DMS153 (cell line): ENCODE measurements around the gene SERPINB12.

ENCODE experiments used
- DNase-seq: peaks from one replicate; lab custom pipeline; 2025; lab: John Stamatoyannopoulos, UW

Gene SERPINB12

DNA sequence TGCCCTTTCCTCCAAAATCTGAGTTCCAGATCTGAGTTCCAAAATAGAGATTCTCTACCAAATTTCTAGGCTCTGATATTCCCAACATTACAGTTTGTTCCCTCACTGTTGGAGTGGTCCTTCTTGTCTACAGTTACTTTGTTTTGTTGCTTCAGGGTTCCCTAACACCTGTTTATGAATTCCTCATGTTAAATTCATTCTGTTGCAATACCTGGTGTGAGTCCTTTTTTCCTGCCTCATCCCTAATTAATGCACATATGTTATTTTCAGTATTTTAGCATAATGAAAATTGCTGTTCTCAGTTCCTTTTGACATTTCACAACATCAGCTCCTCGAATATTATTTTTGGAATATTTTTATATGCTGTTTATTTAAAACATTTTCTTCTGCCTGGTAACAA is 61.2 kb downstream of the SERPINB12 start:
- DNase-seq = no peak

DNA sequence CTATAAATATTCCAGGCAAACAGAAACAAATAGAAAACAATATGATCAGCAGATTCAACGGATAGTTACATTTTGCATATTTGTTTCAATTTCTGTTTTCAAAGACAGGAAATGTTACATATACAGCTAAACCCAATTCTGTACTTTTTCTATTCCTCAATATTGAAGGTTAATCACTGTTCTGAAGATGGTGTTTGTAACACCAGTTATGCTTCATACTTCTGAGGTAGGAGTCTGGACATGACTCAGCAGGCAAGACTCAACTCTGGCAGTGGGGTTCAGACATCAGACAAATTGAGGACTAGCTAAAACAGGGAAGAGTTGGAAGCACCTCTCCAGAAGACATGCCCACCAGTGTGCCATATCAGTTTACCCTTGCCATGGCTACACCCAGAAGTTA is 61.6 kb downstream of the SERPINB12 start:
- DNase-seq = no peak

DNA sequence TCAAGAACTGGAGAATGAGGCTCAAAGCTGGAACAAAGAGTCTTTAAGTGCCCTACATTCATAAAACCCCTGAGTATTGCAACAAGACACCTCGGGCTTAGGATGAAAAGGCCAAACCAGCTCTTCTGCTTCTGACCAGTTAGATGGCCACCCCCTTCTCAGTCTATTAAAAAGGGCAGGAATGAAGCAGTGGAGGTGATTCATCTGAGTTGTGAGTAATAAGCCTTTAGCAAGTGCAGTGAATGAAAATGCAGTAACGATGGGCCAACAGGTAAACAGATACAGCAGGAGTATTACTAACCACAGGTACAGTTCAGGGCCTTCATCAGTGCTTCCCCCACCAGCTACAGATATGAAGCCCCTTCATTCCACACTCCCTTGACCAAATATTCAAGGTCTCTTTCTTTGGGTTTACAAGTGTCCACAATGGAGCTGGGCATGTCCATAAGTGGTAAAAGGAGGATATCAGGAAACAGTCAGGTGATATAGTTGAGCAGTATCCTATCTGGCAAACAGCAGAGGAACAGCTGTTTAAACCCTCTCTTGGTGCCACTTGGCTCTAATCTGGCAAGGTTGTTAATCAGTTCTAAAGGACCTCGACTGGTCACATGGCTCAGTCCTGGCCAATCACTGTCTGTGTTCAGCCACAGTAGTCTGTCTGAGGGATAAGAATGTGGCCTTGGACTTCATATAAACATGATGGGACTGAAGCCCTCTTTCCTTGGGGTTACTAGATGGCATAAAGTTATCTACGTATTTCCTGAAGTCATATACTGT is 62.8 kb downstream of the SERPINB12 start:
- DNase-seq = peak; percentile 46

DNA sequence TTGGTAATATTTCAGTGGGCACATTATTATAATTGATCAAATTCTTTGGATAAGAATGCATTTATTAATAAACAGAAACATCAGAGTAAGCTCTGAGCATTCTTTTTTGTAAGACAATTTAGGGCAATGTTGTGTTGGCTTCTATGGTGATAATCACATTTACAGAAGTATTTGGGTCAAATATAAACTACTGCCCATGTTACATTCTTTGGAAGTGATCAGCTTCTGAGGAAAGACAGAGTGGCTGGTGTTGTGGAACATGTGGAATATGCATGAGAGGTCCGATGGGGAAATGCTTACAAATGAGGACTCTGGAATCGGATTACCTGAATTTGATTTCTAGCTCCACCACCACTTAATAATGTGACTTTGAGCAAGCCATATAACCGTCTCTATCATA is 64.4 kb downstream of the SERPINB12 start:
- DNase-seq = no peak

DNA sequence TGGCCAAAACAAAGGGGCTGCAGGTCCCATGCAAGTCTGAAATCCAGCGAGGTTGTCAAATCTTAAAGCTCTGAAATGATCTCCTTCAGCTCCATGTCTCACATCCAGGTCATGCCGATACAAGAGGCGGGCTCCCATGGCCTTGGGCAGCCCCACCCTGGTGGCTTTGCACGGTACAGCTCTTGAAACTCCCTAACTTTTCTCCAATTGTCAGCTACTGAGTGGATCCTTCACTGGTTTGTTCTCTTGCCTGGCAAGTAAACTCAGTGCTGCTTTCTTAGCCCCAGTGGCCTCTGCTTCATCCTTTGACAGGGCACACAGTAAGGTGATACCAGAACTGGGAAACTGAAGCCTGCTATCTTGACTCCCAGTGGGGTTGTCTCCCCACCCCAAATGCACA is 71.3 kb downstream of the SERPINB12 start:
- no peak for DNase-seq

DNA sequence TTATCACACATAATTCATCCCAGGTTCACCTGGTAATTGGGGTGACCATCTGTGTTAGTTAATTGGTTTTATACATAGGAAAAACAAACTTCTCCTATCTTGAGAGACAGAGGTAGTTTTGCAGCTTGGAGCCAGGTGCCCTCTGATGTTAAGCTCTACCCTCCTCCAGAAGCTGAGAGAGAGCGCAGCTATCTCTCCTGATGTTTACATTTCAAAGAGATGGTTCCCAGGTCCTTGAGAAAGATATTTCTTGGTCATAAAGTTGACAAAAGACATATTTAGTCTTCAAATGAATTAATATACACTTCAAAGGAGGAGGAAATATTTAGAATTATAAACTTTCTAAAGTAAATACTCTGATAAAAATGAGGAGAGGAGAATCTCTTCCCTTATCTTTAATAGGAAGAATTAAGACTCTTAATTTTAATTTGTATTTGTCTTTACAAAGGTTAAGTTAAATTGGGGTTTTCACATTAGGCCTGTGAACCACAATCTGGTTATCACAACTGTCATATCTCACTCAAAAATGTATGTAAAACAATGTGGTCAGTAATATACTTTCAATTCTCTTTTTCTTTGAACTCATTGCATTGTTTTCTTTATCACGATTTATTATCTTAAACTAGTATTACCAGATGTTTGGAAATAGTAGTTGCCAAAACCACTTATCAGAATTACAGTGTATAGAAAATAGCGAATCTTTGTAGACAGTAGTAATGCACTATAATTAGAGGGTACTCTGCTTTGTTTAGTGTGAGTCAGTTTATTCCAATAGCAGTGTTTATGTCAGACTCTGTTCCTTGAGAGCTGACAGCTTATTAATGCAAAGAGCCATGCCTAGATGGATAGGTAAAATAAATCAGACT is 75.1 kb downstream of the SERPINB12 start:
- peak; percentile 39 for DNase-seq

DNA sequence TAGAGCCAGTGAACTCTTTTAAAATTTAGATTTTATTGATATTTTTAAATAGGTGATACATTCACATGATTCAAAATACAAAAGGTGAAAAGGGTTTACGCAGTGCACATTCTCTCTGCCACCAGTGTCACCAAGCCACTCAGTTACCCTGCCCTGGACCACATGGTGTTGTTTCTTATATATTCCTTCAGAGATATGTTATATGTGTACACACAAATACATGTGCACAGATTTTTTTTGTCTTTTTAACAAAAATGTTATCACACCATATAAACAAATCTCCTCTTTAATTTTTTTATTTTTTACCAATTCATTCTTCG is 75.7 kb downstream of the SERPINB12 start:
- DNase-seq = no peak
